Stimulated activated CD8-positive, alpha-beta memory T cell treated with anti-CD3 and anti-CD28 coated beads, Interleukin-2, amount 100 ng/mL, for 48 hours (primary cell): Measurements from ENCODE around the gene PHAF1.

Source experiments
- DNase-seq, 2 donors: peaks; one replicate each; pipeline ENCODE4 v3.0.0-alpha.2; 2020; ENCODE audit warnings: low read depth in 2 of 2

PHAF1 gene

GRCh38 chr16:67194260-67194659 lies 84.5 kb downstream of the PHAF1 start:
- no peak for DNase-seq

GRCh38 chr16:67195676-67196075 lies 85.9 kb downstream of the PHAF1 start:
- DNase-seq: no peak

GRCh38 chr16:67196881-67197280 lies 87.1 kb downstream of the PHAF1 start:
- no peak for DNase-seq

- no peak for DNase-seq
These were observed 88.0 kb downstream of the PHAF1 start for GRCh38 chr16:67197704-67198103.
